HepG2 (cell line): ENCODE measurements around the gene DUS2. TPM values are rescaled to one million over a fixed set of nuclear protein-coding genes. Genes with fewer than 3 reads are reported as not detected.
A peak's percentile ranks its signal among the peaks of the same experiment; 100 is the strongest.

ENCODE experiments used
- ATM ChIP-seq: fragments of 450-650 bp; IDR thresholded peaks from 2 replicates; pipeline ENCODE4 v1.7.1; 2017; ENCODE audit warnings: mild to moderate bottlenecking, borderline replicate concordance
- HES4 ChIP-seq: sonication (generic); formaldehyde crosslinking; IDR thresholded peaks from 2 replicates; pipeline ENCODE4 v1.9.0; 2021; ENCODE audit warnings: mild to moderate bottlenecking, missing genetic modification reagents, borderline replicate concordance
- HNRNPK ChIP-seq: fragments of 200-400 bp; formaldehyde crosslinking; IDR thresholded peaks from 2 replicates; pipeline ENCODE4 v1.6.1; 2018; ENCODE audit warnings: low read length, low read depth, moderate library complexity, mild to moderate bottlenecking; ENCODE audit not compliant: poor library complexity, severe bottlenecking
- HOXA7 ChIP-seq: sonication (generic); formaldehyde crosslinking; IDR thresholded peaks from 2 replicates; pipeline ENCODE4 v1.8.1; 2022; ENCODE audit warnings: mild to moderate bottlenecking, missing genetic modification reagents, moderate library complexity
- IRX3 ChIP-seq: sonication (generic); formaldehyde crosslinking; IDR thresholded peaks from 2 replicates; pipeline ENCODE4 v1.8.1; 2023; ENCODE audit warnings: mild to moderate bottlenecking, low read depth, missing genetic modification reagents, borderline replicate concordance
- ISL2 ChIP-seq: sonication (generic); formaldehyde crosslinking; IDR thresholded peaks from 2 replicates; pipeline ENCODE4 v1.5.0; 2020; ENCODE audit warnings: missing genetic modification reagents
- KMT2B ChIP-seq: IDR thresholded peaks from 2 replicates; pipeline ENCODE4 v1.6.1; 2016; ENCODE audit warnings: missing genetic modification reagents, missing compliant biosample characterization
- MAF1 ChIP-seq: sonication (generic); formaldehyde crosslinking; IDR thresholded peaks from 2 replicates; pipeline ENCODE4 v1.5.0; 2020; ENCODE audit warnings: missing genetic modification reagents, borderline replicate concordance
- MAZ ChIP-seq, 2 experiments: sonication (generic) in 1 of 2; formaldehyde crosslinking in 1 of 2; IDR thresholded peaks; 2 replicates each; pipeline versions ENCODE4 v1.5.0 to v1.6.1; 2012 to 2020; ENCODE audit warnings: low read depth in 2 of 2, mild to moderate bottlenecking in 2 of 2, borderline replicate concordance in 1 of 2, improper control_type of control experiment in 1 of 2, low read length in 1 of 2, missing genetic modification reagents in 1 of 2, moderate library complexity in 1 of 2
- MTA3 ChIP-seq: sonication (generic); formaldehyde crosslinking; IDR thresholded peaks from 2 replicates; pipeline ENCODE4 v1.4.0; 2020; ENCODE audit warnings: missing genetic modification reagents
- NFRKB ChIP-seq: fragments of 450-650 bp; IDR thresholded peaks from 2 replicates; pipeline ENCODE4 v1.6.1; 2017
- PREB ChIP-seq: sonication (generic); formaldehyde crosslinking; IDR thresholded peaks from 2 replicates; pipeline ENCODE4 v1.4.0; 2020; ENCODE audit warnings: missing genetic modification reagents
- RNF219 ChIP-seq: sonication (generic); formaldehyde crosslinking; IDR thresholded peaks from 2 replicates; pipeline ENCODE4 v1.5.0; 2020; ENCODE audit warnings: mild to moderate bottlenecking, missing genetic modification reagents
- TRIM22 ChIP-seq: fragments of 450-650 bp; IDR thresholded peaks from 2 replicates; pipeline ENCODE4 v1.6.1; 2017
- ZMAT3 ChIP-seq: sonication (generic); formaldehyde crosslinking; conservative IDR thresholded peaks from 2 replicates; pipeline ENCODE4 v1.7.0; 2021; ENCODE audit warnings: missing genetic modification reagents
- ZNF430 ChIP-seq: sonication (generic); formaldehyde crosslinking; IDR thresholded peaks from 2 replicates; pipeline ENCODE4 v1.9.0; 2021; ENCODE audit warnings: mild to moderate bottlenecking, missing genetic modification reagents
- ZNF441 ChIP-seq: sonication (generic); formaldehyde crosslinking; IDR thresholded peaks from 2 replicates; pipeline ENCODE4 v1.7.0; 2021; ENCODE audit warnings: missing genetic modification reagents, borderline replicate concordance
- ZNF580 ChIP-seq: IDR thresholded peaks from 2 replicates; pipeline ENCODE4 v1.6.1; 2016; ENCODE audit warnings: low read depth, borderline replicate concordance
- ZNF7 ChIP-seq: IDR thresholded peaks from 2 replicates; pipeline ENCODE4 v1.6.1; 2016; ENCODE audit warnings: missing biosample characterization, missing genetic modification reagents
- ZNF782 ChIP-seq: sonication (generic); formaldehyde crosslinking; IDR thresholded peaks from 2 replicates; pipeline ENCODE4 v1.4.0; 2020; ENCODE audit warnings: missing genetic modification reagents, mild to moderate bottlenecking, borderline replicate concordance
- ZSCAN30 ChIP-seq: sonication (generic); formaldehyde crosslinking; IDR thresholded peaks from 2 replicates; pipeline ENCODE4 v1.5.0; 2020; ENCODE audit warnings: mild to moderate bottlenecking, missing genetic modification reagents
- ZXDC ChIP-seq: sonication (generic); formaldehyde crosslinking; IDR thresholded peaks from 2 replicates; pipeline ENCODE4 v1.5.0; 2020; ENCODE audit warnings: mild to moderate bottlenecking, missing genetic modification reagents
- polyA plus RNA-seq, 8 experiments: library from polyadenylated mRNA; depleted of rRNA in 3 of 8; stranded (reverse) in 7 of 8; unstranded in 1 of 8; fragments of >200 nt; fragmentation: Illumina TruSeq in 4 of 8; extraction: Trizol in 4 of 8; gene quantifications; 2 replicates each; pipeline versions ENCODE4 v1.2.1 to v1.2.3, GENCODE V29; 2011 to 2016; ENCODE audit warnings: low read depth in 4 of 8, missing spikeins in 1 of 8, mixed read lengths in 1 of 8; ENCODE audit not compliant: insufficient read depth in 1 of 8
- total RNA-seq, 5 experiments: library from RNA; depleted of rRNA; stranded (reverse); fragments of >200 nt; fragmentation: Illumina TruSeq; extraction: Trizol; gene quantifications; 2 replicates each; pipeline ENCODE4 v1.2.3, GENCODE V29; 2016; ENCODE audit warnings: low read depth in 1 of 5

DUS2 gene
- total and polyA plus RNA-seq, 2 of the 13 experiments (the other 11 are each of a cell fraction or from before 2014, with no cell fraction given): 17.8 to 25.1 TPM

DNA sequence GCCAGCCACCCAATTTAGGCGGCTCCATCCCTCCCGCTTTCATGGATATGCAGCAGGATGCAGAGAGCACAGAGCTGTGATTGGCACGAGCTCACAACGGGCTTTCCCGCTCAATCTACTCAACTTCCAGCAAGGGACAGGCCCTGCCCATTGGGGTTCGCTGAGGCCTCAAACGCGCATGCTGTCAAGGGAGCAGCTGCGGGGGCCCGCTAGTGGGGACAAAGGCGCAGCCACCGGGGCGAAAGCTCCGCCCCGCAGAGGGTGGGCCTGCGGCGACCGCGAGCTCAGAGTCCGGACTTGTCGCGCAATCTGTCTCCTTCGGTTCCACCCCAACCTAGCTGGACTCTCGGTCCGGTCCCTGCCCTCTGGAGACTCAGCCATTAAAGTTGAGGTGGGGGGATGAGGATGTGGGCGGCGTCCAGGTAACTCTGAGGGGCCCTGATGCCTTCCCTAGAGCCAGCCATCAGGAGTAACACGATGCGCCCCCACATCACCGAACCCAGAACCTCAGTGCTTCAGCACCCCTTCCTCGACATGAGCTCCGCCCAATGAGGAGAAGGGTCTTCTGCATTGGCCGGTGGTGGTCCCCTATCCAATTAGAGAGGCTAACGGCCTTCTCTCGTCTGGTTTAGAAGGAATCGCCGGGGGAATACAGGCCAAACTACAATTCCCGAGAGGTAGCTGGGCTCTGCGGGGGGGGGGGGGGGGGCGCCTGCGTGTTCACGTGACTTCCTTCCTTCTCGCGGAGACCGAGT is 61.6 kb downstream of the DUS2 start (continued):
- TF ChIP-seq HNRNPK: no peak
- no peak for TF ChIP-seq TRIM22
- peak; percentile 92 for TF ChIP-seq ZMAT3 (CRISPR knock-in tag)
- no peak for TF ChIP-seq MTA3
- no peak; the same call in 1 of the 2 replicates for TF ChIP-seq ZSCAN30 (CRISPR knock-in tag)
- TF ChIP-seq ZNF782: peak; percentile 94; the same call in 1 of the 2 replicates
- TF ChIP-seq MAZ (IDR thresholded peaks at IDR 0.05; ENCODE audit: borderline replicate concordance, low read depth, low read length): peak; percentile 91
- TF ChIP-seq MAZ (CRISPR knock-in tag; IDR thresholded peaks at IDR 0.05; ENCODE audit: low read depth): peak; percentile 98
- TF ChIP-seq ZNF7 (CRISPR knock-in tag): no peak; the same call in 1 of the 2 replicates
- no peak for TF ChIP-seq ZNF441 (CRISPR knock-in tag)
- no peak for TF ChIP-seq NFRKB
- TF ChIP-seq HES4 (CRISPR knock-in tag): peak; percentile 59; the same call in 1 of the 2 replicates
- TF ChIP-seq ZNF430: peak; percentile 99
- peak; percentile 90; the same call in 1 of the 2 replicates for TF ChIP-seq MAF1 (CRISPR knock-in tag)
- no peak for TF ChIP-seq RNF219 (CRISPR knock-in tag)
- no peak for TF ChIP-seq ATM
- no peak for TF ChIP-seq PREB (CRISPR knock-in tag)
- peak; percentile 94 for TF ChIP-seq ZXDC
- TF ChIP-seq IRX3 (CRISPR knock-in tag): peak; percentile 72; the same call in 1 of the 2 replicates
- TF ChIP-seq HOXA7: 0 out of 2 replicates have a peak, but pooled peaks have one; percentile 48
- TF ChIP-seq KMT2B (CRISPR knock-in tag): peak; percentile 93
- TF ChIP-seq ZNF580 (CRISPR knock-in tag): peak; percentile 99
- TF ChIP-seq ISL2 (CRISPR knock-in tag): peak; percentile 81
